ENCODE results near the gene TAS1R3.

TAS1R3 gene

GRCh38 chr1:1299686-1300351 lies 31.3 kb upstream of the TAS1R3 start:
- H3K9ac ChIP-seq = no peak overlapping the region
- no peaks in the 10 kb centered on the region for H3K4me1 ChIP-seq
- H3K27ac ChIP-seq = no peak overlapping the region

GRCh38 chr1:1300352-1300739 lies 30.7 kb upstream of the TAS1R3 start:
- no peaks in the 10 kb centered on the region for H3K27me3 ChIP-seq (ENCODE audit: control insufficient read depth, insufficient read depth, low read length)
- H3K4me1 ChIP-seq = peaks cover 3% of the 10 kb centered on the region

More at GRCh38 chr1:1299686-1300351, 31.3 kb upstream of the TAS1R3 start:
- H3K4me3 ChIP-seq (ENCODE audit: low read depth, low read length) = no peak overlapping the region
- H3K36me3 ChIP-seq (ENCODE audit: control insufficient read depth, insufficient read depth, low read length) = no peaks in the 10 kb centered on the region
- TF ChIP-seq CTCF (IDR thresholded peaks at IDR 0.05) = no peak
- no peak overlapping the region for H2AFZ ChIP-seq
- H3K27me3 ChIP-seq (ENCODE audit: control insufficient read depth, insufficient read depth, low read length) = no peaks in the 10 kb centered on the region
- H3K9me3 ChIP-seq (ENCODE audit: control insufficient read depth, low read length) = no peaks in the 10 kb centered on the region
- no peaks in the 10 kb centered on the region for H3K79me2 ChIP-seq
- H3K4me2 ChIP-seq (ENCODE audit: low read length) = no peak overlapping the region

GRCh38 chr1:1302006-1302430 lies 29.1 kb upstream of the TAS1R3 start:
- no peak for TF ChIP-seq CTCF (IDR thresholded peaks at IDR 0.05)
- H3K4me2 ChIP-seq (ENCODE audit: low read length) = no peak overlapping the region
- no peak overlapping the region for H2AFZ ChIP-seq
- no peak overlapping the region for H3K4me3 ChIP-seq (ENCODE audit: low read depth, low read length)
- no peak overlapping the region for H3K9ac ChIP-seq
- H3K9me3 ChIP-seq (ENCODE audit: control insufficient read depth, low read length) = no peaks in the 10 kb centered on the region
- H3K79me2 ChIP-seq = no peaks in the 10 kb centered on the region
- peaks cover 3% of the 10 kb centered on the region for H3K4me1 ChIP-seq
- no peaks in the 10 kb centered on the region for H3K36me3 ChIP-seq (ENCODE audit: control insufficient read depth, insufficient read depth, low read length)
- no peak overlapping the region for H3K27ac ChIP-seq
- no peaks in the 10 kb centered on the region for H3K27me3 ChIP-seq (ENCODE audit: control insufficient read depth, insufficient read depth, low read length)

More at GRCh38 chr1:1300352-1300739, 30.7 kb upstream of the TAS1R3 start:
- no peak overlapping the region for H3K27ac ChIP-seq
- no peaks in the 10 kb centered on the region for H3K79me2 ChIP-seq
- no peaks in the 10 kb centered on the region for H3K9me3 ChIP-seq (ENCODE audit: control insufficient read depth, low read length)
- TF ChIP-seq CTCF (IDR thresholded peaks at IDR 0.05) = no peak
- no peak overlapping the region for H3K9ac ChIP-seq
- no peaks in the 10 kb centered on the region for H3K36me3 ChIP-seq (ENCODE audit: control insufficient read depth, insufficient read depth, low read length)
- no peak overlapping the region for H3K4me2 ChIP-seq (ENCODE audit: low read length)
- no peak overlapping the region for H2AFZ ChIP-seq
- no peak overlapping the region for H3K4me3 ChIP-seq (ENCODE audit: low read depth, low read length)

GRCh38 chr1:1302951-1303509 lies 28.1 kb upstream of the TAS1R3 start:
- Histone ChIP-seq H3K4me2 (ENCODE audit: low read length) (no peak overlapping the region), H3K27me3 (ENCODE audit: control insufficient read depth, insufficient read depth, low read length) (no peaks in the 10 kb centered on the region), H3K9ac (no peak overlapping the region), H3K27ac (no peak overlapping the region), H2AFZ (no peak overlapping the region), H3K9me3 (ENCODE audit: control insufficient read depth, low read length) (no peaks in the 10 kb centered on the region), H3K4me3 (ENCODE audit: low read depth, low read length) (no peak overlapping the region), H3K36me3 (ENCODE audit: control insufficient read depth, insufficient read depth, low read length) (no peaks in the 10 kb centered on the region), H3K4me1 (peaks cover 3% of the 10 kb centered on the region), H3K79me2 (no peaks in the 10 kb centered on the region)
- no peak for TF ChIP-seq CTCF (IDR thresholded peaks at IDR 0.05)

- no peak for TF ChIP-seq CTCF (IDR thresholded peaks at IDR 0.05)
- Histone ChIP-seq H3K9me3 (ENCODE audit: control insufficient read depth, low read length) (no peaks in the 10 kb centered on the region), H3K36me3 (ENCODE audit: control insufficient read depth, insufficient read depth, low read length) (no peaks in the 10 kb centered on the region), H3K27me3 (ENCODE audit: control insufficient read depth, insufficient read depth, low read length) (no peaks in the 10 kb centered on the region), H3K4me1 (peaks cover 3% of the 10 kb centered on the region), H2AFZ (no peak overlapping the region), H3K9ac (no peak overlapping the region), H3K4me2 (ENCODE audit: low read length) (no peak overlapping the region), H3K27ac (no peak overlapping the region), H3K4me3 (ENCODE audit: low read depth, low read length) (no peak overlapping the region), H3K79me2 (no peaks in the 10 kb centered on the region)
Measured at GRCh38 chr1:1303736-1304135, 27.3 kb upstream of the TAS1R3 start.

Measured in parathyroid adenoma (tissue), 2 donors.